Measurements from ENCODE around the gene MTG2. TPM values are rescaled to one million over a fixed set of nuclear protein-coding genes. Genes with fewer than 3 reads are reported as not detected.

The MTG2 gene
- total and polyA plus RNA-seq, 2 of the 8 experiments (the other 6 are each of a cell fraction or from before 2014, with no cell fraction given), result 14.4 to 22.8 TPM

GRCh38 chr20:62181808-62182207 lies 1.0 kb upstream of the MTG2 start (continued):
- TF ChIP-seq E2F6 (IDR thresholded peaks at IDR 0.05) (no peak), ZNF274 (IDR thresholded peaks at IDR 0.05; ENCODE audit: borderline replicate concordance, extremely low read depth, low read length) (no peak), GABPA (IDR thresholded peaks at IDR 0.05; ENCODE audit: borderline replicate concordance, insufficient read depth, low read length) (no peak), SIN3A (conservative IDR thresholded peaks at IDR 0.05 in 1 of 2, IDR thresholded peaks at IDR 0.05 in 1 of 2; ENCODE audit: low read depth in 1 of 2, low read length in 2 of 2) (no peak), SP4 (IDR thresholded peaks at IDR 0.05; ENCODE audit: low read length) (no peak)
